ENCODE data around the gene BCL7A.

DNA sequence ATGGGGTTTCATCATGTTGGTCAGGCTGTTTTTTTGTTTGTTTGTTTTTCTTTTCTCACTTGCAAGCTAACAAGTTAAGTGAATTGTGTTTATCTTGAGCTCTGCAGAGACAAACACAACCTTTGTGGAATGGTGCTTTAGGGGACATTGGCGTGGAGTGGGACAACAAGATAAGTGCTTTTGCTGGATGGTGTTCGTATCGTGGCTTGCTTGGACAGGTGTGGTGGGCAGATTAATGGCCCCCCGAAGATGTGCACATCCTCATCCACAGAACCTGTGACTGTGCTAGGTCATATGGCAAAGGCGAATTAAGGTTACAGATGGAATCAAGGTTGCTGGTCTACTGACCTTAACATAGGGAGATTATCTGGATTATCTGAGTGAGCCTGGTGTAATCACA lies 63.9 kb downstream of the BCL7A start:
- TF ChIP-seq, protein P1, sequence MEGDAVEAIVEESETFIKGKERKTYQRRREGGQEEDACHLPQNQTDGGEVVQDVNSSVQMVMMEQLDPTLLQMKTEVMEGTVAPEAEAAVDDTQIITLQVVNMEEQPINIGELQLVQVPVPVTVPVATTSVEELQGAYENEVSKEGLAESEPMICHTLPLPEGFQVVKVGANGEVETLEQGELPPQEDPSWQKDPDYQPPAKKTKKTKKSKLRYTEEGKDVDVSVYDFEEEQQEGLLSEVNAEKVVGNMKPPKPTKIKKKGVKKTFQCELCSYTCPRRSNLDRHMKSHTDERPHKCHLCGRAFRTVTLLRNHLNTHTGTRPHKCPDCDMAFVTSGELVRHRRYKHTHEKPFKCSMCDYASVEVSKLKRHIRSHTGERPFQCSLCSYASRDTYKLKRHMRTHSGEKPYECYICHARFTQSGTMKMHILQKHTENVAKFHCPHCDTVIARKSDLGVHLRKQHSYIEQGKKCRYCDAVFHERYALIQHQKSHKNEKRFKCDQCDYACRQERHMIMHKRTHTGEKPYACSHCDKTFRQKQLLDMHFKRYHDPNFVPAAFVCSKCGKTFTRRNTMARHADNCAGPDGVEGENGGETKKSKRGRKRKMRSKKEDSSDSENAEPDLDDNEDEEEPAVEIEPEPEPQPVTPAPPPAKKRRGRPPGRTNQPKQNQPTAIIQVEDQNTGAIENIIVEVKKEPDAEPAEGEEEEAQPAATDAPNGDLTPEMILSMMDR (IDR thresholded peaks at IDR 0.05; ENCODE audit: low read length): no peak
- TF ChIP-seq EZH2 (optimal IDR thresholded peaks at IDR 0.05; ENCODE audit: low read depth, low read length): no peak
